HEK293T (cell line): ENCODE results near the gene COMMD1.

ENCODE experiments used
- CTCF ChIA-PET: fragments of 350-600 bp; formaldehyde crosslinking; extraction: SDS; loops from one replicate; lab custom pipeline; 2021; ENCODE audit warnings: antibody characterized with exemption, inconsistent platforms; lab: Yijun Ruan, JAX
- POLR2A ChIA-PET: fragments of 350-600 bp; formaldehyde crosslinking; extraction: SDS; loops from one replicate; lab custom pipeline; 2020; ENCODE audit warnings: antibody characterized with exemption, inconsistent platforms; lab: Yijun Ruan, JAX
- DNase-seq: peaks from one replicate; pipeline ENCODE4 v3.0.0; 2012; ENCODE audit warnings: mixed read lengths; ENCODE audit errors: extremely low spot score
- ARNT ChIP-seq: fragments of 450-650 bp; IDR thresholded peaks from 2 replicates; pipeline ENCODE4 v1.6.1; 2017; ENCODE audit warnings: mild to moderate bottlenecking
- BHLHE40 ChIP-seq: fragments of 450-650 bp; IDR thresholded peaks from 2 replicates; pipeline ENCODE4 v1.6.1; 2016; ENCODE audit warnings: mild to moderate bottlenecking, moderate library complexity, borderline replicate concordance
- CTBP1 ChIP-seq: fragments of 450-650 bp; IDR thresholded peaks from 2 replicates; pipeline ENCODE4 v1.6.1; 2016; ENCODE audit warnings: borderline replicate concordance
- ELF4 ChIP-seq: fragments of 450-650 bp; IDR thresholded peaks from 2 replicates; pipeline ENCODE4 v1.6.1; 2017; ENCODE audit warnings: antibody characterized with exemption
- FOXA1 ChIP-seq: fragments of 450-650 bp; IDR thresholded peaks from 2 replicates; pipeline ENCODE4 v1.6.1; 2016; ENCODE audit warnings: mild to moderate bottlenecking
- FOXK2 ChIP-seq: fragments of 450-650 bp; IDR thresholded peaks from 2 replicates; pipeline ENCODE4 v1.6.1; 2016; ENCODE audit warnings: mild to moderate bottlenecking
- FOXM1 ChIP-seq: fragments of 450-650 bp; IDR thresholded peaks from 2 replicates; pipeline ENCODE4 v1.6.1; 2017; ENCODE audit warnings: mild to moderate bottlenecking, borderline replicate concordance
- HDGF ChIP-seq: fragments of 450-650 bp; IDR thresholded peaks from 2 replicates; pipeline ENCODE4 v1.6.1; 2017; ENCODE audit warnings: antibody characterized with exemption, borderline replicate concordance
- L3MBTL2 ChIP-seq: fragments of 450-650 bp; conservative IDR thresholded peaks from 2 replicates; pipeline ENCODE4 v1.6.1; 2016; ENCODE audit warnings: mild to moderate bottlenecking
- LEF1 ChIP-seq: fragments of 450-650 bp; IDR thresholded peaks from 2 replicates; pipeline ENCODE4 v1.6.1; 2017; ENCODE audit warnings: mild to moderate bottlenecking, borderline replicate concordance
- NFRKB ChIP-seq: fragments of 450-650 bp; IDR thresholded peaks from 2 replicates; pipeline ENCODE4 v1.6.1; 2016; ENCODE audit warnings: mild to moderate bottlenecking, moderate library complexity
- PKNOX1 ChIP-seq: fragments of 450-650 bp; IDR thresholded peaks from 2 replicates; pipeline ENCODE4 v1.6.1; 2016
- SP1 ChIP-seq: fragments of 450-650 bp; IDR thresholded peaks from 2 replicates; pipeline ENCODE4 v1.6.1; 2017
- SUZ12 ChIP-seq: fragments of 450-650 bp; IDR thresholded peaks from 2 replicates; pipeline ENCODE4 v1.6.1; 2016; ENCODE audit warnings: mild to moderate bottlenecking
- TARDBP ChIP-seq: fragments of 450-650 bp; IDR thresholded peaks from 2 replicates; pipeline ENCODE4 v1.6.1; 2016
- ZNF384 ChIP-seq: fragments of 450-650 bp; IDR thresholded peaks from 2 replicates; pipeline ENCODE4 v1.6.1; 2016

The COMMD1 gene

GRCh38 chr2:62109554-62109953 lies 204.1 kb downstream of the COMMD1 start:
- no peak for TF ChIP-seq SUZ12
- ChIA-PET CTCF (no interaction called here), POLR2A (no interaction called here)
- no peak for DNase-seq

GRCh38 chr2:62110415-62111025 lies 205.0 kb downstream of the COMMD1 start:
- no peak for DNase-seq
- CTCF ChIA-PET = no interaction called here
- POLR2A ChIA-PET = no interaction called here
- TF ChIP-seq HDGF (no peak), NFRKB (no peak), L3MBTL2 (no peak), ARNT (no peak), FOXK2 (no peak), BHLHE40 (no peak), ZNF384 (no peak), LEF1 (no peak), TARDBP (no peak), CTBP1 (no peak)

GRCh38 chr2:62112179-62112578 lies 206.7 kb downstream of the COMMD1 start:
- no peak for TF ChIP-seq LEF1
- TF ChIP-seq PKNOX1 = peak; percentile 48; the same call in 1 of the 2 replicates
- ChIA-PET CTCF (no interaction called here), POLR2A (no interaction called here)
- no peak for DNase-seq

GRCh38 chr2:62114564-62114963 lies 209.1 kb downstream of the COMMD1 start:
- no peak for TF ChIP-seq SUZ12
- no peak for TF ChIP-seq BHLHE40
- TF ChIP-seq SP1 = no peak
- no peak for TF ChIP-seq PKNOX1
- no peak for TF ChIP-seq ZNF384
- TF ChIP-seq L3MBTL2 = no peak
- TF ChIP-seq LEF1 = no peak
- no peak for TF ChIP-seq FOXA1
- no peak for TF ChIP-seq TARDBP
- no peak for TF ChIP-seq NFRKB
- no peak for TF ChIP-seq CTBP1
- no peak for TF ChIP-seq ELF4
- no peak for TF ChIP-seq ARNT
- no peak for TF ChIP-seq FOXM1
- TF ChIP-seq HDGF = no peak
- ChIA-PET POLR2A (no interaction called here), CTCF (no interaction called here)
- no peak for DNase-seq

- POLR2A ChIA-PET = no interaction called here
- DNase-seq = no peak
- CTCF ChIA-PET = interaction anchor here (0.6 kb wide), 1 partner anchor 1419 kb away, joined by 3 read pairs; no protein-coding TSS in a partner anchor
- no peak for TF ChIP-seq TARDBP
- no peak for TF ChIP-seq CTBP1
- TF ChIP-seq NFRKB = no peak
- TF ChIP-seq HDGF = no peak
- no peak for TF ChIP-seq ARNT
- TF ChIP-seq FOXA1 = no peak
- TF ChIP-seq PKNOX1 = no peak
- no peak for TF ChIP-seq FOXK2
- no peak for TF ChIP-seq FOXM1
- TF ChIP-seq ZNF384 = no peak
- no peak for TF ChIP-seq ELF4
- no peak for TF ChIP-seq LEF1
- no peak for TF ChIP-seq BHLHE40
- TF ChIP-seq SUZ12 = no peak
- TF ChIP-seq SP1 = no peak
- no peak for TF ChIP-seq L3MBTL2
These were observed 211.5 kb downstream of the COMMD1 start for GRCh38 chr2:62116983-62117382.

GRCh38 chr2:62118160-62118559 lies 212.7 kb downstream of the COMMD1 start:
- CTCF ChIA-PET = no interaction called here
- DNase-seq = no peak
- POLR2A ChIA-PET = no interaction called here
- no peak for TF ChIP-seq FOXM1
- no peak for TF ChIP-seq CTBP1
- no peak for TF ChIP-seq ARNT
- TF ChIP-seq L3MBTL2 = no peak
- TF ChIP-seq TARDBP = no peak
- TF ChIP-seq ELF4 = no peak
- no peak for TF ChIP-seq ZNF384
- no peak for TF ChIP-seq SP1
- no peak for TF ChIP-seq BHLHE40
- TF ChIP-seq FOXA1 = no peak
- TF ChIP-seq PKNOX1 = no peak
- no peak for TF ChIP-seq HDGF
- TF ChIP-seq FOXK2 = no peak
- TF ChIP-seq LEF1 = no peak
- TF ChIP-seq NFRKB = no peak
- TF ChIP-seq SUZ12 = no peak
